Aorta (tissue), 5 donors: ENCODE data around the gene FNBP1L. TPM values are rescaled to one million over a fixed set of nuclear protein-coding genes. Genes with fewer than 3 reads are reported as not detected.

Experiments
- ATAC-seq: fragments of 200-7000 bp; cut with Tn5 transposase; one replicate; pipeline ENCODE4 v1.9.1; 2022; ENCODE audit warnings: moderate library complexity; ENCODE audit not compliant: low FRiP score
- DNase-seq, 2 donors: peaks; one replicate each; pipeline ENCODE4 v3.0.0-alpha.2; 2020
- H3K27ac ChIP-seq, 2 donors: one replicate each; pipeline ENCODE4 v1.5.1; 2013; ENCODE audit warnings: low read length in 2 of 2, mild to moderate bottlenecking in 2 of 2, moderate library complexity in 2 of 2, control low read depth in 1 of 2, inconsistent platforms in 1 of 2, low read depth in 1 of 2
- H3K27me3 ChIP-seq, 2 donors: one replicate each; pipeline ENCODE4 v1.6.1; 2013; ENCODE audit warnings: control low read depth in 1 of 2, low read length in 1 of 2, mild to moderate bottlenecking in 1 of 2, moderate library complexity in 1 of 2; ENCODE audit not compliant: insufficient read depth in 2 of 2, control insufficient read depth in 1 of 2
- H3K36me3 ChIP-seq, 2 donors: one replicate each; pipeline ENCODE4 v1.6.1; 2013; ENCODE audit warnings: control low read depth in 1 of 2, low read length in 1 of 2, mild to moderate bottlenecking in 1 of 2; ENCODE audit not compliant: insufficient read depth in 2 of 2, control insufficient read depth in 1 of 2
- H3K4me1 ChIP-seq, 2 donors: one replicate each; pipeline ENCODE4 v1.6.1; 2013; ENCODE audit warnings: low read length in 2 of 2, control low read depth in 1 of 2, mild to moderate bottlenecking in 1 of 2, moderate library complexity in 1 of 2; ENCODE audit not compliant: insufficient read depth in 2 of 2, control insufficient read depth in 1 of 2
- H3K4me3 ChIP-seq, 2 donors: one replicate each; pipeline ENCODE4 v1.5.1; 2013; ENCODE audit warnings: low read length in 2 of 2, control low read depth in 1 of 2, mild to moderate bottlenecking in 1 of 2
- H3K9me3 ChIP-seq: one replicate; pipeline ENCODE4 v1.6.1; 2013; ENCODE audit warnings: mild to moderate bottlenecking, low read length; ENCODE audit not compliant: control insufficient read depth
- WGBS, 2 donors: extraction: QIAGEN DNeasy Blood & Tissue Kit; methylation state at CpG; one replicate each; pipeline ENCODE4 v1.1.7; 2013; 5-methylcytosine and 5-hydroxymethylcytosine counted together
- intact Hi-C, 2 donors: fragments of 100-400 bp; cut with DNase I; formaldehyde crosslinking; loops; one replicate each; pipeline versions ENCODE4 v1.14.2 to v1.15.0; 2022
- polyA plus RNA-seq, 2 donors: library from polyadenylated mRNA; stranded (reverse); fragments of 200-250 nt; gene quantifications; one replicate each; pipeline ENCODE4 v1.2.3, GENCODE V29; 2013
- total RNA-seq, 2 donors: library from RNA; stranded (reverse); fragmentation: NEBNext Ultra II Directional; extraction: Animal tissue kit (Norgen Biotek cat#: 25700); gene quantifications; one replicate each; pipeline ENCODE4 v1.2.1, GENCODE V29; 2021
- donor health status: healthy with polysubstance abuse.
- donor health status: Bipolar disorder and iron deficiency.
- donor health status: DM: no; HTN: no; CAD: no.
- donor health status: DM: no; HTN: no; CAD: no.
- donor health status: DM: yes; HTN: yes; CAD: no.

FNBP1L gene
- total and polyA plus RNA-seq, 4 donors = 2.5 to 28.6 (median 11.1) TPM

GRCh38 chr1:93533677-93534076, 85.8 kb downstream of the FNBP1L start:
- intact Hi-C loops = no loop called here
- Histone ChIP-seq H3K27me3 (no peaks in the 10 kb centered on the region), H3K4me3 (no peak overlapping the region), H3K9me3 (no peaks in the 10 kb centered on the region), H3K36me3 (no peaks in the 10 kb centered on the region), H3K27ac (no peak overlapping the region), H3K4me1 (no peaks in the 10 kb centered on the region)
- DNase-seq (no peak), ATAC-seq (no peak)

- H3K4me3 ChIP-seq = no peak overlapping the region
- no peak for ATAC-seq
- H3K27ac ChIP-seq = no peak overlapping the region
- intact Hi-C loops = no loop called here
- H3K9me3 ChIP-seq = no peaks in the 10 kb centered on the region
- H3K27me3 ChIP-seq = no peaks in the 10 kb centered on the region
- no peaks in the 10 kb centered on the region for H3K4me1 ChIP-seq
- DNase-seq = no peak
- H3K36me3 ChIP-seq = no peaks in the 10 kb centered on the region
These were observed 89.5 kb downstream of the FNBP1L start for GRCh38 chr1:93537396-93537795.

GRCh38 chr1:93537924-93538323, 90.0 kb downstream of the FNBP1L start:
- no peaks in the 10 kb centered on the region for H3K4me1 ChIP-seq
- intact Hi-C loops = no loop called here
- ATAC-seq = no peak
- no peak for DNase-seq
- H3K9me3 ChIP-seq = no peaks in the 10 kb centered on the region
- no peaks in the 10 kb centered on the region for H3K27me3 ChIP-seq
- no peaks in the 10 kb centered on the region for H3K36me3 ChIP-seq
- WGBS, 2 donors = 55% methylated on average over 2 of the region's 2 CpGs
- no peak overlapping the region for H3K4me3 ChIP-seq
- no peak overlapping the region for H3K27ac ChIP-seq

- Histone ChIP-seq H3K27me3 (no peaks in the 10 kb centered on the region), H3K9me3 (no peaks in the 10 kb centered on the region), H3K4me3 (no peak overlapping the region), H3K27ac (no peak overlapping the region), H3K36me3 (no peaks in the 10 kb centered on the region), H3K4me1 (no peaks in the 10 kb centered on the region)
- intact Hi-C loops = no loop called here
- no peak for ATAC-seq
- WGBS, 2 donors = 81 to 83% methylated on average over 4 of the region's 4 CpGs
- DNase-seq = no peak
These were observed 93.1 kb downstream of the FNBP1L start for GRCh38 chr1:93541045-93541444.

GRCh38 chr1:93542398-93542797, 94.5 kb downstream of the FNBP1L start:
- no peaks in the 10 kb centered on the region for H3K9me3 ChIP-seq
- H3K36me3 ChIP-seq = no peaks in the 10 kb centered on the region
- DNase-seq (no peak), ATAC-seq (no peak)
- H3K4me3 ChIP-seq = no peak overlapping the region
- H3K27ac ChIP-seq = no peak overlapping the region
- no peaks in the 10 kb centered on the region for H3K27me3 ChIP-seq
- intact Hi-C loops = no loop called here
- 97 to 100% methylated on average over 1 of the region's 1 CpG for WGBS, 2 donors
- no peaks in the 10 kb centered on the region for H3K4me1 ChIP-seq

GRCh38 chr1:93546162-93546863, 98.4 kb downstream of the FNBP1L start:
- Histone ChIP-seq H3K27ac (no peak overlapping the region), H3K36me3 (no peaks in the 10 kb centered on the region), H3K4me3 (no peak overlapping the region), H3K9me3 (no peaks in the 10 kb centered on the region), H3K4me1 (no peaks in the 10 kb centered on the region), H3K27me3 (no peaks in the 10 kb centered on the region)
- intact Hi-C loops = no loop called here
- ATAC-seq (no peak), DNase-seq (no peak)
- 94 to 97% methylated on average over 3 of the region's 3 CpGs for WGBS, 2 donors

- intact Hi-C loops = no loop called here
These were observed 101.2 kb downstream of the FNBP1L start for GRCh38 chr1:93549131-93549530.

GRCh38 chr1:93549811-93550210, 101.9 kb downstream of the FNBP1L start:
- DNase-seq (no peak), ATAC-seq (no peak)
- Histone ChIP-seq H3K27me3 (no peaks in the 10 kb centered on the region), H3K27ac (no peak overlapping the region), H3K9me3 (no peaks in the 10 kb centered on the region), H3K4me1 (no peaks in the 10 kb centered on the region), H3K4me3 (no peak overlapping the region), H3K36me3 (no peaks in the 10 kb centered on the region)
- WGBS, 2 donors = 88 to 90% methylated on average over 4 of the region's 4 CpGs
- intact Hi-C loops = no loop called here

More at GRCh38 chr1:93549131-93549530, 101.2 kb downstream of the FNBP1L start:
- DNase-seq (no peak), ATAC-seq (no peak)
- 94% methylated on average over 1 of the region's 1 CpG for WGBS, 2 donors
- H3K27me3 ChIP-seq = no peaks in the 10 kb centered on the region
- no peaks in the 10 kb centered on the region for H3K9me3 ChIP-seq
- H3K4me1 ChIP-seq = no peaks in the 10 kb centered on the region
- no peaks in the 10 kb centered on the region for H3K36me3 ChIP-seq
- H3K4me3 ChIP-seq = no peak overlapping the region
- H3K27ac ChIP-seq = no peak overlapping the region

GRCh38 chr1:93552741-93553455, 105.0 kb downstream of the FNBP1L start:
- DNase-seq (no peak), ATAC-seq (no peak)
- no peak overlapping the region for H3K27ac ChIP-seq
- H3K9me3 ChIP-seq = no peaks in the 10 kb centered on the region
- intact Hi-C loops = no loop called here
- H3K27me3 ChIP-seq = no peaks in the 10 kb centered on the region
- H3K4me3 ChIP-seq = no peak overlapping the region
- no peaks in the 10 kb centered on the region for H3K4me1 ChIP-seq
- 68 to 71% methylated on average over 9 of the region's 9 CpGs for WGBS, 2 donors
- H3K36me3 ChIP-seq = no peaks in the 10 kb centered on the region
